BLaER1 (cell line): Measurements from ENCODE around the gene ZBTB17.
"Not testable (repeated sequence)": the region's sequence is repeated elsewhere in the genome, so short reads cannot be mapped to it uniquely, and the experiment has no call there.

Source experiments
- H3K27ac ChIP-seq: shearing (Covaris generic); formaldehyde crosslinking; 2 replicates; pipeline ENCODE4 v1.8.1; 2022
- H3K27me3 ChIP-seq: shearing (Covaris generic); formaldehyde crosslinking; 2 replicates; pipeline ENCODE4 v1.8.1; 2022
- H3K36me3 ChIP-seq: shearing (Covaris generic); formaldehyde crosslinking; 2 replicates; pipeline ENCODE4 v1.8.1; 2022
- H3K4me1 ChIP-seq: shearing (Covaris generic); formaldehyde crosslinking; 2 replicates; pipeline ENCODE4 v1.8.1; 2022
- H3K4me2 ChIP-seq: shearing (Covaris generic); formaldehyde crosslinking; 2 replicates; pipeline ENCODE4 v1.8.1; 2022
- H3K4me3 ChIP-seq: shearing (Covaris generic); formaldehyde crosslinking; 2 replicates; pipeline ENCODE4 v1.8.1; 2022
- H3K9ac ChIP-seq: shearing (Covaris generic); formaldehyde crosslinking; 2 replicates; pipeline ENCODE4 v1.8.1; 2022
- H3K9me3 ChIP-seq: shearing (Covaris generic); formaldehyde crosslinking; 2 replicates; pipeline ENCODE4 v1.8.1; 2022
- H4K20me1 ChIP-seq: shearing (Covaris generic); formaldehyde crosslinking; 2 replicates; pipeline ENCODE4 v1.8.1; 2022
- Cebpa-rat ChIP-seq: shearing (Covaris generic); IDR thresholded peaks from 2 replicates; pipeline ENCODE4 v1.8.1; 2022

ZBTB17 gene

DNA sequence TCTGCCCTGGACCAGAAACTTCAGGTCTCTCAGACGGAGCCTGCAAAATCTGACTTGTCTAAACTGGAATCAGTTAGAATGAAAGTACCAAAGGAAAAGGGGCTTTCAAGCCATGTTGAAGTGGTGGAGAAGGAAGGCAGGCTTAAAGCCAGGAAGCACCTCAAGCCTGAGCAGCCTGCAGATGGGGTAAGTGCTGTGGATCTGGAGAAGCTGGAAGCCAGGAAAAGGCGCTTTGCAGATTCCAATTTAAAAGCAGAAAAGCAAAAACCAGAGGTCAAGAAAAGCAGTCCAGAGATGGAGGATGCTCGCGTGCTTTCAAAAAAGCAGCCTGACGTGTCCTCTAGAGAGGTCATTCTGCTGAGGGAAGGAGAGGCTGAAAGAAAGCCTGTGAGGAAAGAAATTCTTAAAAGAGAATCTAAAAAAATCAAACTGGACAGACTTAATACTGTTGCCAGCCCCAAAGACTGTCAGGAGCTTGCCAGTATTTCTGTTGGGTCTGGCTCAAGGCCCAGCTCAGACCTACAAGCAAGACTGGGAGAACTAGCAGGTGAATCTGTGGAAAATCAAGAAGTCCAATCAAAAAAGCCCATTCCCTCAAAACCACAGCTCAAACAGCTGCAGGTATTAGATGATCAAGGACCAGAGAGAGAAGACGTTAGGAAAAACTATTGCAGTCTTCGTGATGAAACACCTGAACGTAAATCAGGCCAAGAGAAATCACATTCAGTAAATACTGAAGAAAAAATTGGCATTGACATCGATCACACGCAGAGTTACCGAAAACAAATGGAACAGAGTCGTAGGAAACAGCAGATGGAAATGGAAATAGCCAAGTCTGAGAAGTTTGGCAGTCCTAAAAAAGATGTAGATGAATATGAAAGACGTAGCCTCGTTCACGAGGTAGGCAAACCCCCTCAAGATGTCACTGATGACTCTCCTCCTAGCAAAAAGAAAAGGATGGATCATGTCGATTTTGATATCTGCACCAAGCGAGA is 46.6 kb downstream of the ZBTB17 start:
- Histone ChIP-seq H3K27me3 (no peaks in the 10 kb centered on the region), H3K4me3 (no peak overlapping the region), H4K20me1 (peaks cover 58% of the 10 kb centered on the region), H3K9me3 (no peaks in the 10 kb centered on the region), H3K9ac (no peak overlapping the region), H3K36me3 (peaks cover 100% of the 10 kb centered on the region), H3K4me2 (no peak overlapping the region), H3K4me1 (no peaks in the 10 kb centered on the region), H3K27ac (no peak overlapping the region)
- TF ChIP-seq Cebpa-rat, result no peak

- not testable (repeated sequence) for H3K27me3 ChIP-seq, H3K9ac ChIP-seq, H3K4me1 ChIP-seq, H3K27ac ChIP-seq, H3K4me2 ChIP-seq, H3K4me3 ChIP-seq, H3K9me3 ChIP-seq
- H3K36me3 ChIP-seq, result peaks cover 100% of the 10 kb centered on the region
- peaks cover 35% of the 10 kb centered on the region for H4K20me1 ChIP-seq
Measured at GRCh38 chr1:15926448-15926847, 49.5 kb downstream of the ZBTB17 start.

DNA sequence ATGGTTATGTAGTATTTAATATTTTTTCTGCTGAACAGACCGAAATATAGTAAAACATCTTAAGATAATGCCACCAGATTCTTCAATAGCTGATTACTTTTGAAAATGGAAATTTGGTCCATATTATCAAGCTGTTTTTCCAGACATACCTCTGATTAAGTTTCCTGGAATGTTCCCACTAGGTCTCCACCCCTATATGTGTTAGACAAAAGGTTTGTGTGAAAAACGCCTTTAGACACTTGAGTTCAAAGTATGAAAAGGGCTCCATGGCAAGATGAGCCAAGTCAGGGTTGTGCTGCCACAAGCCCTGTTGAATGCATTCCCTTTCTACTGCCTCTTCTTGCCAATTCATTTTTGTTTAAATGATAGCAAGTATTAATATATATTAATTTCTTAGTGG is 52.7 kb downstream of the ZBTB17 start:
- H3K9me3 ChIP-seq, result no peaks in the 10 kb centered on the region
- peaks cover 100% of the 10 kb centered on the region for H3K36me3 ChIP-seq
- no peak for TF ChIP-seq Cebpa-rat

GRCh38 chr1:15918962-15919715 is 56.8 kb downstream of the ZBTB17 start:
- Histone ChIP-seq H4K20me1 (peaks cover 63% of the 10 kb centered on the region), H3K36me3 (peaks cover 89% of the 10 kb centered on the region), H3K4me3 (no peak overlapping the region), H3K27ac (no peak overlapping the region), H3K4me2 (no peak overlapping the region), H3K9ac (no peak overlapping the region), H3K9me3 (no peaks in the 10 kb centered on the region), H3K27me3 (no peaks in the 10 kb centered on the region), H3K4me1 (peaks cover 35% of the 10 kb centered on the region)
- no peak for TF ChIP-seq Cebpa-rat

More for the DNA sequence above, 52.7 kb downstream of the ZBTB17 start:
- no peak overlapping the region for H3K4me2 ChIP-seq
- no peak overlapping the region for H3K27ac ChIP-seq
- no peak overlapping the region for H3K4me3 ChIP-seq
- H3K9ac ChIP-seq, result no peak overlapping the region
- H3K4me1 ChIP-seq, result peaks cover 1% of the 10 kb centered on the region; the same call in 1 of the 2 replicates
- H4K20me1 ChIP-seq, result peaks cover 31% of the 10 kb centered on the region
- no peaks in the 10 kb centered on the region for H3K27me3 ChIP-seq

DNA sequence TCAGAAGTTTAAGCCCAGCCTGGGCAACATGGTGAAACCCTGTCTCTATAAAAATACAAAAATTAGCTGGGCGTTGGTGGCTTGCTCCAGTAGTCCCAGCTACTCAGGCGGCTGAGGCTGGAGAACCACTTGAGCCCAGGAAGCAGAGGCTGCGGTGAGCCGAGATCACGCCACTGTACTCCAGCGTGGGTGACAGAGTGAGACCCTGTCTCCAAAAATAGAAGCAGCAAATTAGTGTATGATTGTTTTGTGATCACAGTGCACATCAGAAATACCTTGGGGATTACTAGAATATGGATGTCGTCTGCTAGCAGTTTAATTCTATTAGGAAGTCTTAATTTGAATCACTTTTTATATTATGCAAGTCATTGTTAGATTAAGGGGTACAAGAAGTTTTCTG is 59.0 kb downstream of the ZBTB17 start:
- no peaks in the 10 kb centered on the region for H3K27me3 ChIP-seq
- H3K36me3 ChIP-seq, result peaks cover 89% of the 10 kb centered on the region
- H3K4me2 ChIP-seq, result peak overlapping the region; percentile 85
- no peak for TF ChIP-seq Cebpa-rat
- no peaks in the 10 kb centered on the region for H3K9me3 ChIP-seq
- H3K9ac ChIP-seq, result peak overlapping the region; percentile 63; the same call in 1 of the 2 replicates
- H3K4me1 ChIP-seq, result peaks cover 35% of the 10 kb centered on the region
- H4K20me1 ChIP-seq, result peaks cover 71% of the 10 kb centered on the region
- H3K4me3 ChIP-seq, result peak overlapping the region; percentile 34
- peak overlapping the region; percentile 73 for H3K27ac ChIP-seq

DNA sequence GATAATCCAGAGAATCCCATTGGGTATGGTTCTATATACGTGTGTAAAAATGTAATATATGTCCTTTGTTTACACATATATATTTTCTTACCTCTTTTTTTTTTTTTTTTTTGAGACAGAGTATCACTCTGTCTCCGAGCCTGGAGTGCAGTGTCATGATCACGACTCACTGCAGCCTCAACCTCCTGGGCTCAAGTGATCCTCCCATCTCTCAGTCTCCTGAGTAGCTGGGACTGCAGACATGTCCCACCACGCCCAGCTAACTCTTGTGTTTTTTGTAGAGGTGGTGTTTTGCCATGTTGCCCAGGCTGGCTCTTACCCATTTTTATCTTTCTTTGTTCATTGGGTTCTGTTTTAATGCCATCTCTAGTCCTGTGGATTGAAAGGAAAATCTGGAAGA is 59.5 kb downstream of the ZBTB17 start:
- Histone ChIP-seq H3K9me3 (no peaks in the 10 kb centered on the region), H4K20me1 (peaks cover 76% of the 10 kb centered on the region), H3K4me3 (peak overlapping the region; percentile 34), H3K4me2 (peak overlapping the region; percentile 85), H3K9ac (peak overlapping the region; percentile 63; the same call in 1 of the 2 replicates), H3K4me1 (peaks cover 35% of the 10 kb centered on the region), H3K27me3 (no peaks in the 10 kb centered on the region), H3K36me3 (peaks cover 89% of the 10 kb centered on the region), H3K27ac (peak overlapping the region; percentile 73)
- TF ChIP-seq Cebpa-rat, result no peak

GRCh38 chr1:15915991-15916390 is 59.9 kb downstream of the ZBTB17 start:
- peak overlapping the region; percentile 85 for H3K4me2 ChIP-seq
- peak overlapping the region; percentile 40 for H3K27ac ChIP-seq
- TF ChIP-seq Cebpa-rat, result no peak
- no peaks in the 10 kb centered on the region for H3K9me3 ChIP-seq
- H3K27me3 ChIP-seq, result no peaks in the 10 kb centered on the region
- H3K4me1 ChIP-seq, result peaks cover 35% of the 10 kb centered on the region
- peaks cover 89% of the 10 kb centered on the region for H3K36me3 ChIP-seq
- H3K9ac ChIP-seq, result no peak overlapping the region
- peak overlapping the region; percentile 34 for H3K4me3 ChIP-seq
- peaks cover 80% of the 10 kb centered on the region for H4K20me1 ChIP-seq

DNA sequence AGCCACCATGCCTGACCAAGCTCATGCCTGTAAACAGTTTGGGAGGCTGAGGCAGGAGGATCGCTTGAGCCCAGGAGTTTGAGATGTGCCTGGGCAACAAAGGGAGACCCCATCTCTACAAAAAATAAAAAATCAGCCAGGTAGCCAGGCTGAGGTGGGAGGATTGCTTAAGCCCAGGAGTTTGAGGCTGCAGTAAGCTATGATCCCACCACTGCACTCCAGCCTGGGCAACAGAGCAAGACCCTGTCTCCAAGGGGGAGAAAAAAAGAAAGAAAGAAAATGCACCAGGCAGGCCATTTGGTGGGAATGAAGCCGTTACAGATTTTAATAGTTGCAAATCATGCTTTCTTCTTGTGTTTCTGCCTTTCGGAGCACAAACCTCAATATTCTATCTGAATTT is 62.3 kb downstream of the ZBTB17 start:
- H3K4me3 ChIP-seq, H3K27me3 ChIP-seq, H3K9me3 ChIP-seq, H3K4me2 ChIP-seq, H3K27ac ChIP-seq, H3K9ac ChIP-seq: not testable (repeated sequence)
- H3K36me3 ChIP-seq, result peaks cover 87% of the 10 kb centered on the region
- H3K4me1 ChIP-seq, result peaks cover 35% of the 10 kb centered on the region
- H4K20me1 ChIP-seq, result peaks cover 90% of the 10 kb centered on the region

DNA sequence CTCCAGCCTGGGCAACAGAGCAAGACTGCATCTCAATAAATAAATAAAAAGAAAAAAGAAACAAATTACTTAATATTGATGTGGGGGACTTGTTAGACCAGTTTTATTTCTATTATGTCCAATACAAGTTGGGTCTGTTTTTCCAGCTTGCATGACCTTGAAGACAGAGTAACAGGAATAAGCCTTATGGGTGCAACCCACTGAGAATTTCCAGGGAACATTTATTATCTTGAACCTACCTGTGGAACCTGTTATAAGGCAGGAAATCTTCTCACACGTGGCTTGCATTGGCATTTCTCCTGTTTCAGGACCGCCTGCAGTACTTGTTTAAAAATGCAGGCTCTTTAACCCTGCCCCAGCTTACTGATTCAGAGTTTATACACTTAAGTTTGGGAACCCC is 64.0 kb downstream of the ZBTB17 start:
- Histone ChIP-seq H3K9me3 (no peaks in the 10 kb centered on the region), H3K9ac (no peak overlapping the region), H3K4me1 (peaks cover 21% of the 10 kb centered on the region), H3K4me2 (no peak overlapping the region), H4K20me1 (peaks cover 90% of the 10 kb centered on the region), H3K4me3 (no peak overlapping the region), H3K36me3 (peaks cover 86% of the 10 kb centered on the region), H3K27ac (no peak overlapping the region), H3K27me3 (no peaks in the 10 kb centered on the region)
- TF ChIP-seq Cebpa-rat, result no peak

DNA sequence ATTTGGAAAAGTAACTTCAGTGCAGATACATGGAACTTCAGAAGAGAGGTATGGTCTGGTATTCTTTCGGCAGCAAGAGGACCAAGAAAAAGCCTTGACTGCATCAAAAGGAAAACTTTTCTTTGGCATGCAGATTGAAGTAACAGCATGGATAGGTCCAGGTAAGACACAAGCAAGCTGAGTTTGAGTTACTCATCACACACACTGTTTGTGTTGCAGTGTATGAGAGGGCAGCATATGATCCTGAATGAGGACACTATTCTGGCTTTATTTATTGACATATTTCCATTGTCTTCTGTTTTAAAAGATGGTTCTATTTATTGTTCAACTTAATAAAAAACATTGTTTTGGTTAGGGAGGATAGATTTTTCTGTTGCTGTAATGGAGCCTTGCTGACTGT is 64.8 kb downstream of the ZBTB17 start:
- no peak overlapping the region for H3K4me3 ChIP-seq
- peaks cover 13% of the 10 kb centered on the region for H3K4me1 ChIP-seq
- no peak overlapping the region for H3K27ac ChIP-seq
- H4K20me1 ChIP-seq, result peaks cover 90% of the 10 kb centered on the region
- no peaks in the 10 kb centered on the region for H3K27me3 ChIP-seq
- H3K9ac ChIP-seq, result no peak overlapping the region
- H3K4me2 ChIP-seq, result no peak overlapping the region
- no peak for TF ChIP-seq Cebpa-rat
- no peaks in the 10 kb centered on the region for H3K9me3 ChIP-seq
- H3K36me3 ChIP-seq, result peaks cover 90% of the 10 kb centered on the region
